DND-41 (cell line): ENCODE data around the gene DNAH3.
"Not testable (repeated sequence)": the region's sequence is repeated elsewhere in the genome, so short reads cannot be mapped to it uniquely, and the experiment has no call there.

Experiments
- ATAC-seq: fragments of 200-7000 bp; cut with Tn5 transposase; 3 replicates; pipeline ENCODE4 v1.9.1; 2021; ENCODE audit warnings: low read depth; ENCODE audit not compliant: insufficient read depth
- DNase-seq: peaks from one replicate; pipeline ENCODE4 v3.0.0-alpha.2; 2020
- H2AFZ ChIP-seq: 2 replicates; pipeline ENCODE4 v1.6.0; 2012; ENCODE audit warnings: low read depth, low read length
- H3K27ac ChIP-seq: 2 replicates; pipeline ENCODE4 v1.5.1; 2012; ENCODE audit warnings: low read length, inconsistent platforms
- H3K27me3 ChIP-seq: fragments of 200-600 bp; sonication (generic); 2 replicates; pipeline ENCODE4 v1.6.0; 2012; ENCODE audit warnings: low read length, mild to moderate bottlenecking, inconsistent platforms; ENCODE audit not compliant: insufficient read depth, poor library complexity
- H3K36me3 ChIP-seq: 2 replicates; pipeline ENCODE4 v1.5.1; 2012; ENCODE audit warnings: low read length, inconsistent platforms; ENCODE audit not compliant: insufficient read depth
- H3K4me1 ChIP-seq: 2 replicates; pipeline ENCODE4 v1.5.1; 2012; ENCODE audit warnings: mild to moderate bottlenecking, low read length; ENCODE audit not compliant: insufficient read depth
- H3K4me2 ChIP-seq: 2 replicates; pipeline ENCODE4 v1.6.0; 2012; ENCODE audit warnings: mild to moderate bottlenecking, moderate library complexity, low read length, inconsistent platforms; ENCODE audit not compliant: insufficient read depth
- H3K4me3 ChIP-seq, 2 experiments: fragments of 200-600 bp in 1 of 2; shearing (Covaris generic) in 1 of 2; 2 replicates each; pipeline ENCODE4 v1.5.1; 2012 to 2016; ENCODE audit warnings: inconsistent platforms in 2 of 2, low read length in 2 of 2, mild to moderate bottlenecking in 2 of 2, low read depth in 1 of 2, moderate library complexity in 1 of 2
- H3K79me2 ChIP-seq: 2 replicates; pipeline ENCODE4 v1.6.0; 2012; ENCODE audit warnings: low read length, inconsistent platforms; ENCODE audit not compliant: insufficient read depth
- H3K9ac ChIP-seq: 2 replicates; pipeline ENCODE4 v1.6.0; 2012; ENCODE audit warnings: low read depth, mild to moderate bottlenecking, inconsistent platforms, low read length, moderate library complexity
- H3K9me3 ChIP-seq: 2 replicates; pipeline ENCODE4 v1.5.1; 2012; ENCODE audit warnings: low read length, moderate library complexity, mild to moderate bottlenecking, inconsistent platforms; ENCODE audit not compliant: insufficient read depth, severe bottlenecking
- H4K20me1 ChIP-seq: 2 replicates; pipeline ENCODE4 v1.6.0; 2012; ENCODE audit warnings: low read length; ENCODE audit not compliant: insufficient read depth
- EZH2 ChIP-seq: IDR thresholded peaks from 3 replicates; pipeline ENCODE4 v1.6.1; 2012; ENCODE audit warnings: borderline replicate concordance, low read depth, mild to moderate bottlenecking, moderate library complexity, low read length, inconsistent platforms; ENCODE audit not compliant: severe bottlenecking
- TF ChIP-seq, protein P1 (sequence below): IDR thresholded peaks from 2 replicates; pipeline ENCODE4 v1.5.1; 2012; ENCODE audit warnings: borderline replicate concordance, low read length, moderate library complexity, mild to moderate bottlenecking; ENCODE audit not compliant: poor library complexity, severe bottlenecking; ENCODE audit errors: extremely low read depth

Gene DNAH3

DNA sequence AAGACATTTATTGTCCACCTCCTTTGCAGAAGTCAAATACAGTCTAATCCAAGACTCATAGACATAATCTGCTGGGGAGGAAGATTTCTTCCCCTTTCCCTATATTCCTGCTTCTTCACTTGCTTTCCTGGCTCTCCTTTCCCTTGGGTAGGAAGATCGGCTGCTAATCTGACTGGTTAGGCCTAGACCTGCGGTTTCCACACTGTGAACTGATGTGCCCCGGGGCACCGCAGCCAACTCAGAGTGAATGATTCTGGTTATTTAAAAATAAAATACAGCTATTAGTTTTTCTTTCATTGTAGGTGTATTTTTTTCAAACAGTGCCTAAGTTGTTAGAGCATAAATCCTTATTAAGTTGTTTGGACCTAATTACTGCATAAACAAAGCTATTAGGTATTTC, 78.9 kb downstream of the DNAH3 start:
- Histone ChIP-seq H3K9me3 (no peaks in the 10 kb centered on the region), H3K36me3 (no peaks in the 10 kb centered on the region), H2AFZ (no peak overlapping the region), H3K79me2 (no peaks in the 10 kb centered on the region), H3K4me1 (no peaks in the 10 kb centered on the region), H3K27ac (no peak overlapping the region), H3K4me2 (no peak overlapping the region), H3K27me3 (no peaks in the 10 kb centered on the region), H3K9ac (no peak overlapping the region), H3K4me3 (no peak overlapping the region), H4K20me1 (no peaks in the 10 kb centered on the region)
- TF ChIP-seq, protein P1, sequence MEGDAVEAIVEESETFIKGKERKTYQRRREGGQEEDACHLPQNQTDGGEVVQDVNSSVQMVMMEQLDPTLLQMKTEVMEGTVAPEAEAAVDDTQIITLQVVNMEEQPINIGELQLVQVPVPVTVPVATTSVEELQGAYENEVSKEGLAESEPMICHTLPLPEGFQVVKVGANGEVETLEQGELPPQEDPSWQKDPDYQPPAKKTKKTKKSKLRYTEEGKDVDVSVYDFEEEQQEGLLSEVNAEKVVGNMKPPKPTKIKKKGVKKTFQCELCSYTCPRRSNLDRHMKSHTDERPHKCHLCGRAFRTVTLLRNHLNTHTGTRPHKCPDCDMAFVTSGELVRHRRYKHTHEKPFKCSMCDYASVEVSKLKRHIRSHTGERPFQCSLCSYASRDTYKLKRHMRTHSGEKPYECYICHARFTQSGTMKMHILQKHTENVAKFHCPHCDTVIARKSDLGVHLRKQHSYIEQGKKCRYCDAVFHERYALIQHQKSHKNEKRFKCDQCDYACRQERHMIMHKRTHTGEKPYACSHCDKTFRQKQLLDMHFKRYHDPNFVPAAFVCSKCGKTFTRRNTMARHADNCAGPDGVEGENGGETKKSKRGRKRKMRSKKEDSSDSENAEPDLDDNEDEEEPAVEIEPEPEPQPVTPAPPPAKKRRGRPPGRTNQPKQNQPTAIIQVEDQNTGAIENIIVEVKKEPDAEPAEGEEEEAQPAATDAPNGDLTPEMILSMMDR, result no peak
- no peak for TF ChIP-seq EZH2
- DNase-seq (no peak), ATAC-seq (no peak)

DNA sequence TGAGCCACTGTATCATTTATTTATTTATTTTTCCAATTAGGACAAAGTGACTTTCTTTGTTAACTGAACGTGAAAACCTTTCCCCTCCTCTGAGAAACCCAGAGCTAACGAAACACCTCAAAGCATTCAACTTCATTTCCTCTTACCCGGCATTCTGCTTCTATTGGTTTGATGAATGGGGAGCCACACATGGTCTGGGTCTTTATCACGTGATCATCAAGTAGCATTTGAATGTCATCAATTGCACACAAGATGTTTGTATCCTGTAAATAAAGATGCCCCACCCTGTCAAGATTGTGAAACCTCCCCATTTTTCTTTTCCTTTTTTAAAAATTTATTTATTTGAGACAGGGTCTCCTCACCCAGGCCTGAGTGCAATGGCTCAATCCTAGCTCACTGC, 80.1 kb downstream of the DNAH3 start:
- DNase-seq (no peak), ATAC-seq (no peak)
- no peak for TF ChIP-seq EZH2
- TF ChIP-seq, protein P1, result no peak
- Histone ChIP-seq H3K27ac (no peak overlapping the region), H3K36me3 (no peaks in the 10 kb centered on the region), H3K4me1 (no peaks in the 10 kb centered on the region), H3K9me3 (no peaks in the 10 kb centered on the region), H2AFZ (no peak overlapping the region), H3K4me3 (no peak overlapping the region), H3K9ac (no peak overlapping the region), H4K20me1 (no peaks in the 10 kb centered on the region), H3K79me2 (no peaks in the 10 kb centered on the region), H3K4me2 (no peak overlapping the region), H3K27me3 (no peaks in the 10 kb centered on the region)

DNA sequence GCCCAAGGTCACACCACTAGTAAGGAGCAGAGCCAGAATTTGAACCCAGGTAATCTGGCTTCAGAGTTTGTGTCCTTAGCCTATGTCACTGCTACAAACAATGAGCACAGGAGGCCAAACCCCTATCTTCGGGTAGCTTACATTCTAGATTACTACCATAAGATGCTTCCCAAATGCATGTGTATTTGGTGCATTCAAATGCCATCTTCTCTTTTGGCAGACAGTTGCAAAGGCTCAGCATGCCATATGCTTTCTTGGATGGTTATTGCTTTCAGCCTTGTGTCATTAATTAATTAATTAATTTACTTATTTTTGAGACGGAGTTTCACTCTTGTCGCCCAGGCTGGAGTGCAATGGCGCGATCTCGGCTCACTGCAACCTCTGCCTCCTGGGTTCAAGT, 80.7 kb downstream of the DNAH3 start:
- no peak for DNase-seq
- no peaks in the 10 kb centered on the region for H3K9me3 ChIP-seq
- no peaks in the 10 kb centered on the region for H4K20me1 ChIP-seq
- no peaks in the 10 kb centered on the region for H3K79me2 ChIP-seq
- no peak overlapping the region for H3K4me3 ChIP-seq
- H3K27ac ChIP-seq, result no peak overlapping the region
- H3K27me3 ChIP-seq, result no peaks in the 10 kb centered on the region
- no peak overlapping the region for H3K4me2 ChIP-seq
- H2AFZ ChIP-seq, result no peak overlapping the region
- no peak for ATAC-seq
- no peaks in the 10 kb centered on the region for H3K36me3 ChIP-seq
- no peak overlapping the region for H3K9ac ChIP-seq
- no peaks in the 10 kb centered on the region for H3K4me1 ChIP-seq
- TF ChIP-seq, protein P1, result no peak
- TF ChIP-seq EZH2, result no peak

DNA sequence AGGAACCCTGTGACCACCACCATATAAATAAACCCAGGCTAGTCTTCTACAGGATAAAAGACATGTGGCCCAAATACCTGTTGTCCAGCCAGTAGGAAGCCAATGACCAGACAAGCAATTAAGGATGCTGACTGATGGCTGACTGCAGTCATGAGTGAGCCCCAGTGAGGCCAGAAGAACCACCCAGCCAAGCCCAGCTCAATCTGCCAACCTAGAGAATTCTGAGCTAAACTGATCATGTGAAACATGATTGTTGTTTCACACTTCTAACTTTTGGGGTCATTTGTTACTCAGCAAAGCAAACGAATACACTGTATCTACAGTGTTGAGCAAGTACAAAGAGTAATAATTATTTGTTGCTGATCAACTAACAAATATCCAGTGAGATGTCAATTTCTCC, 86.4 kb downstream of the DNAH3 start:
- ATAC-seq, result no peak
- H2AFZ ChIP-seq, result no peak overlapping the region
- no peaks in the 10 kb centered on the region for H3K9me3 ChIP-seq
- no peaks in the 10 kb centered on the region for H3K79me2 ChIP-seq
- H4K20me1 ChIP-seq, result no peaks in the 10 kb centered on the region
- TF ChIP-seq, protein P1, result no peak
- no peak overlapping the region for H3K9ac ChIP-seq
- no peak overlapping the region for H3K4me3 ChIP-seq
- no peaks in the 10 kb centered on the region for H3K36me3 ChIP-seq
- H3K4me1 ChIP-seq, result no peaks in the 10 kb centered on the region
- no peak overlapping the region for H3K27ac ChIP-seq
- no peak overlapping the region for H3K4me2 ChIP-seq
- DNase-seq, result no peak
- H3K27me3 ChIP-seq, result no peaks in the 10 kb centered on the region

DNA sequence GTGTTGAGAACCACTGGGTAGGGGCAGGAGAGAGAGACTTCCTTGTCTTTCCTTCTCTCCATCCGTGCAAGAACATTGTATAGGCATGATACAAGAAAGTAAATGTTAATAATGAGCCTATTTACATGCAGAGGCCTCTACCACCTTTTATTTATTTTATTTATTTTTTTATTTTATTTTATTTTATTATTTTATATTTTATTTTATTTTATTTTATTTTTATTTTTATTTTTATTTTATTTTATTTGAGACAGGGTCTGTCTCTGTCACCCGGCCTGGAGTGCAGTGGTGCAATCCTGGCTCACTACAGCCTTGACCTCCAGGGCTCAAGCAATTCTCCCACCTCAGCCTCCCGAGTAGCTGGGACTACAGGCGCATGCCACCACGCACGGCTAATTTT, 87.3 kb downstream of the DNAH3 start:
- not testable (repeated sequence) for H3K4me2 ChIP-seq, H3K9me3 ChIP-seq, ATAC-seq, H2AFZ ChIP-seq, DNase-seq, H3K27ac ChIP-seq, H3K27me3 ChIP-seq, H4K20me1 ChIP-seq, H3K9ac ChIP-seq, H3K4me3 ChIP-seq, H3K36me3 ChIP-seq, H3K79me2 ChIP-seq, H3K4me1 ChIP-seq
